Colonic mucosa (tissue), 4 donors: ENCODE data around the gene COX7A1. TPM values are rescaled to one million over a fixed set of nuclear protein-coding genes. Genes with fewer than 3 reads are reported as not detected.

ENCODE experiments used
- DNase-seq: peaks from one replicate; pipeline ENCODE4 v3.0.0-alpha.2; 2020
- H3K27ac ChIP-seq: fragments of 200-600 bp; one replicate; pipeline ENCODE4 v1.8.0; 2021
- H3K27me3 ChIP-seq: fragments of 200-600 bp; one replicate; pipeline ENCODE4 v1.8.0; 2021
- H3K36me3 ChIP-seq: fragments of 200-600 bp; one replicate; pipeline ENCODE4 v1.8.0; 2021
- H3K4me1 ChIP-seq: fragments of 200-600 bp; one replicate; pipeline ENCODE4 v1.8.0; 2021; ENCODE audit warnings: mild to moderate bottlenecking
- H3K4me3 ChIP-seq: fragments of 200-600 bp; one replicate; pipeline ENCODE4 v1.8.0; 2021
- H3K9ac ChIP-seq, 2 donors: one replicate each; pipeline ENCODE4 v1.7.0; 2013; ENCODE audit warnings: control low read depth in 2 of 2, low read depth in 2 of 2, low read length in 2 of 2
- H3K9me3 ChIP-seq: fragments of 200-600 bp; one replicate; pipeline ENCODE4 v1.8.0; 2021
- intact Hi-C: fragments of 100-400 bp; cut with DNase I; formaldehyde crosslinking; loops from one replicate; pipeline ENCODE4 v1.14.1; 2022
- total RNA-seq, 2 donors: library from RNA; stranded (reverse); fragmentation: NEBNext Ultra II Directional in 1 of 2; extraction: Animal tissue kit (Norgen Biotek cat#: 25700) in 1 of 2; gene quantifications; one replicate each; pipeline ENCODE4 v1.2.1, GENCODE V29; 2021
- TF ChIP-seq, protein P1 (sequence below): fragments of 200-600 bp; IDR thresholded peaks from one replicate; pipeline ENCODE4 v1.8.0; 2022; ENCODE audit warnings: antibody characterized with exemption, mild to moderate bottlenecking
- donor health status: healthy.
- donor health status: DM: no; HTN: no; CAD: no.
- donor health status: DM: no; HTN: no; CAD: no.

COX7A1 gene
- total RNA-seq, 2 donors from 2014 or later: 8.2 to 17.1 TPM

DNA sequence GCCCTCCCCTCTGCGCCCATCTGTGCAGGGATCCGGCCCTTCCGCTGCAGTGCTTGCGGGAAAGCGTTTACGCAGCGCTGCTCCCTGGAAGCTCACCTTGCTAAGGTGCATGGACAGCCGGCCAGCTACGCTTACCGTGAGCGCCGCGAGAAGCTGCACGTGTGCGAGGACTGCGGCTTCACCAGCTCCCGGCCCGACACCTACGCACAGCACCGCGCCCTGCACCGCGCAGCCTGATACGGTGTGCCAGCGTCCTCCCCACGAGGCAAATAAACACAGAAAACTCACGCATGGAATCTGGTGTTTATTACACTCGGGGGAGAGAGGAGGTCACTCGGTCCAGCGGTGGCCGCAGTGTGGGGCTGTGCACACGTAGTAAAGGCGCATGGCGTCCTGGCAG lies 38.8 kb downstream of the COX7A1 start:
- DNase-seq: no peak
- H3K9ac ChIP-seq: peak overlapping the region in 1 of 2 donors; percentile 86
- peak overlapping the region; percentile 75 for H3K4me3 ChIP-seq
- peaks cover 13% of the 10 kb centered on the region for H3K4me1 ChIP-seq
- intact Hi-C loops: loop anchor here (10.0 kb wide), 2 partner anchors 59 to 99 kb away; partner anchors contain the start of genes ALKBH6, THAP8 and WDR62
- TF ChIP-seq, protein P1, sequence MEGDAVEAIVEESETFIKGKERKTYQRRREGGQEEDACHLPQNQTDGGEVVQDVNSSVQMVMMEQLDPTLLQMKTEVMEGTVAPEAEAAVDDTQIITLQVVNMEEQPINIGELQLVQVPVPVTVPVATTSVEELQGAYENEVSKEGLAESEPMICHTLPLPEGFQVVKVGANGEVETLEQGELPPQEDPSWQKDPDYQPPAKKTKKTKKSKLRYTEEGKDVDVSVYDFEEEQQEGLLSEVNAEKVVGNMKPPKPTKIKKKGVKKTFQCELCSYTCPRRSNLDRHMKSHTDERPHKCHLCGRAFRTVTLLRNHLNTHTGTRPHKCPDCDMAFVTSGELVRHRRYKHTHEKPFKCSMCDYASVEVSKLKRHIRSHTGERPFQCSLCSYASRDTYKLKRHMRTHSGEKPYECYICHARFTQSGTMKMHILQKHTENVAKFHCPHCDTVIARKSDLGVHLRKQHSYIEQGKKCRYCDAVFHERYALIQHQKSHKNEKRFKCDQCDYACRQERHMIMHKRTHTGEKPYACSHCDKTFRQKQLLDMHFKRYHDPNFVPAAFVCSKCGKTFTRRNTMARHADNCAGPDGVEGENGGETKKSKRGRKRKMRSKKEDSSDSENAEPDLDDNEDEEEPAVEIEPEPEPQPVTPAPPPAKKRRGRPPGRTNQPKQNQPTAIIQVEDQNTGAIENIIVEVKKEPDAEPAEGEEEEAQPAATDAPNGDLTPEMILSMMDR: no peak
- H3K27me3 ChIP-seq: no peaks in the 10 kb centered on the region
- no peak overlapping the region for H3K27ac ChIP-seq
- no peaks in the 10 kb centered on the region for H3K9me3 ChIP-seq
- no peaks in the 10 kb centered on the region for H3K36me3 ChIP-seq

DNA sequence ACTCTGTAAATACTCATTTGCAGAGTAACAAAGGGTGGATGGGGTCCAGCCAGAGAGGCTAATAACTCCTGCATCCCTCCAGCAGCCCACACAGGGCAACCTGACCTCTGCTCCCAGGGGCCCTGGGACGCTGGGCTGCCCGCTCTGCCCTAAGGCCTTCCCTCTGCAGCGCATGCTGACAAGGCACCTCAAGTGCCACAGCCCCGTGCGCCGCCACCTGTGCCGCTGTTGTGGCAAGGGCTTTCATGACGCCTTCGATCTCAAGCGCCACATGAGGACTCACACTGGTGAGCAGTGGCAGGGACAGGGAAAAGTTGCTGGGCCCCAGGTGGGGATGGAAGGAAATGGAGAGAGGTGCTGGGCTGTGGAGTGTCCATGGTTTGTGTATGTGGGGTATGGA lies 39.6 kb downstream of the COX7A1 start:
- DNase-seq: no peak
- H3K4me3 ChIP-seq: no peak overlapping the region
- TF ChIP-seq, protein P1: no peak
- no peaks in the 10 kb centered on the region for H3K9me3 ChIP-seq
- no peaks in the 10 kb centered on the region for H3K27me3 ChIP-seq
- H3K9ac ChIP-seq: no peak overlapping the region
- no peak overlapping the region for H3K27ac ChIP-seq
- H3K36me3 ChIP-seq: no peaks in the 10 kb centered on the region
- peaks cover 13% of the 10 kb centered on the region for H3K4me1 ChIP-seq
- intact Hi-C loops: loop anchor here (10.0 kb wide), 2 partner anchors 58 to 98 kb away; partner anchors contain the start of genes ALKBH6, THAP8 and WDR62

DNA sequence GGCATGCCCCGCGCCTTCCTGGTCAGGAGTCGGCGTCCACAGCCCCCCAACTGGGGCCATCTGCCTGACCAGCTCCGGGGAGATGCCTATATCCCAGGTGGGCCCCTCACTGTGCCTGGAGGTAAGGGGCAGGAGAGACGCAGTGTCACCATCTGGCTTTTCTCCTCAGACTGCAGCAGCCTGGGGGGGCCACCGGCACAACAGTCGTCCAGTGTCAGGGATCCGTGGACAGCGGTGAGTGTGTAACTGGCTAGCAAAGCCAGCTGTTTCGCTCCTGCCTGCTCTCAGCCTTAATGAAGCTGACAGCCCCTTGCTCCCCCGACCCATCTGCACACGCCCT lies 41.1 kb downstream of the COX7A1 start:
- H3K4me1 ChIP-seq: peaks cover 12% of the 10 kb centered on the region
- no peak for DNase-seq
- no peaks in the 10 kb centered on the region for H3K9me3 ChIP-seq
- no peaks in the 10 kb centered on the region for H3K36me3 ChIP-seq
- TF ChIP-seq, protein P1: no peak
- no peaks in the 10 kb centered on the region for H3K27me3 ChIP-seq
- intact Hi-C loops: loop anchor here (10.0 kb wide), 2 partner anchors 56 to 96 kb away; partner anchors contain the start of genes ALKBH6, THAP8 and WDR62
- H3K27ac ChIP-seq: no peak overlapping the region
- H3K4me3 ChIP-seq: no peak overlapping the region
- peak overlapping the region in 1 of 2 donors; percentile 20 for H3K9ac ChIP-seq

DNA sequence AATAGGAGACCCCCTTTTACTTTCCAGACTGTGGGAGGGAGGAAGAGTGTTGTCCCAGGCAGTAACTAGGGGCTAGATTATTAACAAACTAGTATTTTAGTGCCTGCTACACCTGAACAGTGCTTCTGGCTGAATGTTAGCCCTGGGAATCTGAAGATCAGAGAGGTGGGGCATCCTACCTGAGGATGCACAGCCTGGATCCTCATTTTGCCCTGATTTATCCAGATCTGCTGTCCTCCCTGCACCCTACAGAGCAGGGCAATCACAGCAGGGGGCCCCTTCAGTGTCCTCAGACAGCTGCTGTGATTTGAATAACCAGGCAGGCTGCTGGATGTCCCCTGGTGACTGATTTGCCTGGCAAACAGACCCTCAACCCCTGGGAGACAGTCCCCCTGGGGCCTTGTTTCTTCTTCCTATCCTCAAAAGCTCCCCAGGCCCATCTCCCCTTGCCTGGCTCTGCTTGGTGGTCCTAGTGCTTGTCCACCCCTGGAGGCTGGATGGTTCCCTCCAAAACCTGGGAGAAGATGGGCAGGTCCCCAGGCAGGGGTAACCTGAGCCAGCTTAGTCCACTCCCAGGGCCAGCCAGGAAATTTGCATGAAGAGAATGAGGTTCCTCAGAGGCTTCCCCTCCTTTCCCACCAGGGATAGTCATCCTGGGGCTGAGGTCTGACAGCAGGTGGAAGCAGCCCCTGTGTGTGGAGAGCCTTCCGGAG lies 41.6 kb downstream of the COX7A1 start, which contains the start of gene OVOL3:
Gene OVOL3 (plus strand): TSS at position 657 of the 713 bp plus-strand sequence. CDS start 60 bp downstream, outside the sequence.
- TF ChIP-seq, protein P1: no peak
- peaks cover 8% of the 10 kb centered on the region for H3K4me1 ChIP-seq
- peak within 1 kb of the TSS in 1 of 2 donors; percentile 20 for H3K9ac ChIP-seq
- H3K4me3 ChIP-seq: no peak within 1 kb of the TSS
- H3K27me3 ChIP-seq: no peaks in the 10 kb centered on the region
- DNase-seq: no peak
- no peak within 1 kb of the TSS for H3K27ac ChIP-seq
- H3K9me3 ChIP-seq: no peaks in the 10 kb centered on the region
- H3K36me3 ChIP-seq: no peaks in the 10 kb centered on the region
- intact Hi-C loops: loop anchor here (10.0 kb wide), 2 partner anchors 56 to 96 kb away; partner anchors contain the start of genes ALKBH6, THAP8 and WDR62

DNA sequence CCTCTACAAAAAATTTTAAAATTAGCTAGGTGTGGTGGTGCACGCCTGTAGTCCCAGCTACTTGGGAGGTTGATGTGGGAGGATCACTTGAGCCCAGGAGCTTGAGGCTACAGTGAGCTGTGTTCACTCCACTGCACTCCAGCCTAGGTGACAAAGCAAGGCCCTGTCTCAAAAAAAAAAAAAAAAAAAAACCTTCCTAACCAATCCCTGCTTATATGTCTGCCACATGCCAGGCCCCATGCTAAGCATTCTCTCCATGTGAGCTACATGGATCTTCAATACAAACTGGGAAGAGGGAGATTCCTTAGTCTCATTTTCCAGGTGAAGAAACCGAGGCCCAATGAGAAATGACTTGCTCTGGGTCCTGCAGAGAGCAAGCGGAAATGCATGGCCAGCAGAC lies 43.6 kb downstream of the COX7A1 start:
- no peaks in the 10 kb centered on the region for H3K36me3 ChIP-seq
- TF ChIP-seq, protein P1: no peak
- H3K4me1 ChIP-seq: peaks cover 3% of the 10 kb centered on the region
- no peaks in the 10 kb centered on the region for H3K9me3 ChIP-seq
- no peak overlapping the region for H3K9ac ChIP-seq
- no peaks in the 10 kb centered on the region for H3K27me3 ChIP-seq
- intact Hi-C loops: no loop called here
- DNase-seq: no peak
- H3K27ac ChIP-seq: no peak overlapping the region
- no peak overlapping the region for H3K4me3 ChIP-seq
